ENCODE measurements around the gene FAM131C.

FAM131C gene

DNA sequence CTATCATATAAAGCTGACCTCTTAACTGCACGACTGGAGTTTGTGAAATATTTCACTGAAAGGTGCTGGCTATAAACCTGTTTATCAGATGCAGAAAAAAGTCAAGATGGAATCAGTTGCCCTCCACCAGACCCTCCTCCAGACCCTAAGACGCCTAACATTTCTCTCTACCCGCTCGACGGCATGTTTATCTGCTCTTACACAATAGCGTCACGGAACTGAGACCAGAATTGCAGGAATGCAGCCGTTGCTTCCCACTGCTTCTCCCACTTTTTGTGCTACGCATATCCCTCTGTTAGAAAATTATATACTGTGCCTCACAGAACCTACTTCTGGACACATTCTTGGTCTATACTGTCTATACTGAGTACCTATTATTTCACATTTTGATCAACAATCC lies 28.2 kb upstream of the FAM131C start:
- no peak for DNase-seq (ENCODE audit: low read depth in 3 of 3, low spot score in 1 of 3)

DNA sequence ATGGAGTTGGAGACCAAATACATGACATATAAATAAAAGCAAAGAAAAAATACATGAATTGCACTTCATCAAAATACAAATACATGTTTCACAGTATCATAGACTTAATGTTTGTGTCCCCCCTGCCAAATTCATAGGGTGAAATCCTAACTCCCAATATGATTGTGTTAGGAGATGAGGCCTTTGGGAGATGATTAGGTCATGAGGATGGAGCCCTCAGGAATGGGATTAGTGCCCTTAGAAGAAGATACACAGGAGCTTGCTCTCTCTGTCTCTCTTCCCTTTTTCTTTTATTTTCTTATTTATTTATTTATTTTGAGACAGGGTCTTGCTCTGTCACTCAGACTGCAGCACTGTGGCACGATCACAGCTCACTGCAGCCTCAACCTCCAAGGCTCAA lies 26.0 kb upstream of the FAM131C start:
- DNase-seq (ENCODE audit: low read depth in 3 of 3, low spot score in 1 of 3): no peak

DNA sequence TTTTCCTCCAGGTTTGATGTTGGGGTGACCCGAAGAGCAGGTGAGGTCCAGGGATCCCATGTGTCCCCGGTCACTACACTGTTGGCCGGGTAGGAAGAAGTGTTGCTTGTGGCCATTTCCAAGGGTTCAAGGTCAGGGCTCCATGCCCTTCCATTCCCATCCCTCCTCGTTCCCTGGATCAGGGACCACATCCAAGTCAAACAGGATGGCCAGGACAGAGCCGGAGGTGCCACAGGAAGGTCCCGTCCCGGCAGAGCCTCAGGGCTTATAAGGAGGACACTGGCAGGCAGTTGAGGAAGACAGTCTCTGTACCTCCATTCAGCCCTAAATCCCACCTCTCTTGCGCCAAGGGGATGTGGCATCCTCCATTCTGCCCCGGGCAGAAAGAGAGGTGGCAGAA lies 22.0 kb upstream of the FAM131C start:
- DNase-seq (ENCODE audit: low read depth in 3 of 3, low spot score in 1 of 3): no peak

DNA sequence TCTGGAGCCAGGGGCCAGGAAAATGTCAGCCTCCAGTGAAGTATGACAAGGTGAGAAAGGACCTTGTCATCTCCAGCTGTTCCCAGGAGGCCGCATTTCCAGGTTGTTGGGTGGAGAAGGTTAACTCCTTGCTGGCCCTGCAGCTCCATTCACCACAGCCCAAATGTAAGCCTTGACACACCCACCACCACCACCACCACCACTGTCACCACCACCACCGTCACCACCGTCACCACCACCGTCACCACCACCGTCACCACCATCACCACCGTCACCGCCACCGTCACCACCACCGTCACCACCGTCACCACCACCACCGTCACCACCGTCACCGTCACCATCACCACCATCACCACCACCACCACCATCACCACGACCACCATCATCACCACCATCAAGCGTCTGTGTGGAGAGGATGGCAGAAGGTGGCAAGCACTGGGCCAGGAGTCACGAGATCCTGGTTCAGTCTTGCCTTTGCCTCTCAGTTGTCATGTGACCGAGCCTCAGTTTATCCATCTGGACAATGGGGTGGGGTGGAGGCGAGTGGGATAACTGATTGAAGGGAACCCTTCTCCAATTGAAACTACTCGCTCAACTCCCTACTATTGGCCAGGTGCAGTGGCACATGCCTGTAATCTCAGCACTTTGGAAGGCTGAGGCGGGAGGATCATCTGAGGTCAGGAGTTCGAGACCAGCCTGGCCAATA lies 21.2 kb upstream of the FAM131C start:
- DNase-seq (ENCODE audit: low read depth in 3 of 3, low spot score in 1 of 3): no peak

DNA sequence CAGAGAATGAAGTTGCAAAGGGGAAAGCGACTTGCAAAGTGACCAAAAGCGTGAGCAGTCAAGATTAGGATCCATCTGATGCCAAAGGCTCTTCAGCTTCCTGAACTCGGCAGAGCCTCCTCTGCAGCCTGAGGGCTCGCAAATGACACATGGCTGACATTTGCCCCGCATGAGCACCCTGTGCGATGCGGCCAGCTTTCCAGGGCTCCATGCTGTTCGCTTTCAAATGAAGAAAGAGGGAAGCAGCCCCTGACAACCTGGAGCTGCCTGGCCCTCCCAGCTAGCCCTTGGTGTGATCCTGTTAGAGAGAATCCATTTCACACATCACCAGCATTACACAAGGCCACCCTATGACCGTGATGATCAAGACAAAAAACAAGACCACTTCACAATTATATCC lies 20.2 kb upstream of the FAM131C start:
- DNase-seq (ENCODE audit: low read depth in 3 of 3, low spot score in 1 of 3): no peak

DNA sequence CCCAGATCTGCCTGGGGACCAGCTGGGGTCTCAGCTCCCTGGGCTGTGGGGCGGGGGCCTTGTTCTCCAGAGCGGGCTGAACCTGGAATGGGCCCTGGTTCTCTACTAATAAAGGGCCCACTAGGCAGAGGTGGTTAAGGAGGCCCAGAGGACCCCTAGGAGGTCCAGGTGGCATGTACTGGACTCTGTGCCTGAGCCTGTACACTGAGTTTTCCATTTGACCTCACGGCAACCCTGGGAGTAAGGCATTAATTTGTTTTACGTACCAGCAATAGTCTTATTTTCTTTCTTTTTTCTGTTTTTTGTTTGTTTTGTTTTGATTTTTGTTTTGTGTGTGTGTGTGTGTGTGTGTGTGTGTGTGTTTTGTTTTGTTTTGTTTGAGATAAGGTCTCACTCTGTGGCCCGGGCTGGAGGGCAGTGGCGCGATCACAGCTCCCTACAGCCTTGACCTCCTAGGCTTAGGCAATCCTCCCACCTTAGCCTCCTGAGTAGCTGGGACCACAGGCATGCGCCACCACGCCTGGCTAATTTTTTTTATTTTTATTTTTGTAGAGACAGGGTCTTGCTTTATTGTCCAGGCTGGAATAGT lies 19.6 kb upstream of the FAM131C start:
- no peak for DNase-seq (ENCODE audit: low read depth in 3 of 3, low spot score in 1 of 3)

DNA sequence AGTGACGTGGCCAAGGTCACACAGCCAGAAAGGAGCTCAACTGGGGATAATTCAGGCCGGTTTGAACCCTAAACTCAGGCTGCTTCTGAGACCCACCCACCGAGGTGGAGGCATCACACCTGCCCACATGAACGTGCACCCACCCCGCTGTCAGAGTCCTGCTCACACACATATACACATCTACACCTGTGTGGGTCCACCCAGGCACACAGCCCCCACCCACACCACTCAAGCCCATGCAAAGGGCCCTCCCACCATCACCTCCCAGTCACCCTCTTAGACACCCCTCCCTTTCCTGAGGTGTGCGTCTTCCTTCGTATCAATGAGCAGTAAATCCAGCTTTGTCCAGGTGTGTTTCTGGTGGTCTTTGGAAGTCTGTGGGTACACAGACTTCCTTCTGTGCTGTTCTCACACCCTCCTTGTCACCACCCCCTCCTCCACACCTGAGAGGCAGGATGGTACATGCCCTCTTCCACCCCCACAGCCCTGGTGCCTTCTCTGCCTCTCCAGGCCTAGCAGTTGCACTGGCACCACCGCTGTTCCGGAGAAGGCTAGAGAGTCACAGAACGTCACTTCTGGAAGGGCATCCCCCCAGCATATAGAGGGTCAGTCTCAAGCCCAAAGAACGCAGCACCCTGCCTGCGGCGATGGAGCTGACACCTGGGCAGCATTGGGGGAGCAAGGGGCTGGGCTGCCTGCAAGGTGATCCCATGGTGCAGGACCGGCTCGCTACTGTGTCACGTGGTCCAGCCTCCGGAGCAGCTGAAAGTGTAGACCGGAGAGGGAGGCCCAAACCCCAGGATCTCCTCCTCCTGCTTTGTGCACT lies 18.9 kb upstream of the FAM131C start:
- no peak for DNase-seq (ENCODE audit: low read depth in 3 of 3, low spot score in 1 of 3)

DNA sequence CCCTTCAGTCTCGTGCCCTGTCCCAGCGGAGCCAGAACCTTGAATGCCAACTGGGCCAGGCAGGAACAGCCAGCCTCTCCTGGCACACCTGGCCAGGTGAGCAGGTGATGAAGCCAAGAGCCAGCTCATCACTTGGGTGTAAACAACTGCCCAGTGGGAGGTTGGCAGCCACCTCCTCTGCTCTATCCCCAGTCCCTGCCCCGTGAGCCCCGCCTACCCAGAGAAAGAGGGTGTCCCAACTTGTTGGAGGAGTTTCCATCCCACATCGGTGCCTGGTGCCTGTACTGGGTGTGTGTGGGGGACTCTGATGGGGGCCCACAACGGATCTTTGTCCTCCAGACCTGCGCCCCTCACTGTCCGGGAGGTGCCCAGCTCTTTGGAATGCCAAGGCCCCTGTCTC lies 17.8 kb upstream of the FAM131C start:
- DNase-seq (ENCODE audit: low read depth in 3 of 3, low spot score in 1 of 3): no peak

DNA sequence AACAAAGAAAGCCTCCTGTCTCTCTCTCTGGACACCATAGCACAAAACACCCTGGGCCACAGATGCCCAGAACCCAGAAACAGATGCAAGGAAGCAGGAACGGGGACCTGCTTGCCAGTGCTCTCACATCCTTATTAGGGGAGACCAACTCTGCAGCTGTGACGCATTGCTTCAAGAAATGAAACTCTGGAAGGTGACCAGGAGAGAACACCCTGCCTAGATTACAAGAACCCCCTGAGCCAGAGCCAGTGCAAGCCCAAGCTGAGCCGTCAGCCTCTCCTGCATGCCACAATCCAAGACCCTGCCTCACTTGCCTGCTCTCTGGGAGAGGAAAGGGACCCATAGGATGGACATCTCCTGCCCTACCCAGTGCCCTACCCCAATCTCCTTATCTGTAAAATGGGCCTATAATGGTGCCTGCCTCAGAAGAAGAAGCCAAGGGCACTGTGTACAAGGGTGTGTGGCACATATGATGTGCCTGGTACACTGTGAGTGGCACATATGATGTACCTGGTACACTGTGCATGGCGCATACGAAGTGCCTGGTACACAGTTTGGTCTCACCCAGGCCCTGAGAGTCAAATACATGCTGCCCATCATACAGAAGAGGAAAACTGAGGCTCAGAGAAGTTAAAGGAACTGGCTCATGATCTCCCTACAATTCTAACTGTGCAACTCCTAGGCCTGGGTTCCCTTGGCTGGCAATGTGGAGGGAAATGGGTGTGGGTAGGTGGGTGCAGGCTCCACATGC lies 16.8 kb upstream of the FAM131C start:
- no peak for DNase-seq (ENCODE audit: low read depth in 3 of 3, low spot score in 1 of 3)

DNA sequence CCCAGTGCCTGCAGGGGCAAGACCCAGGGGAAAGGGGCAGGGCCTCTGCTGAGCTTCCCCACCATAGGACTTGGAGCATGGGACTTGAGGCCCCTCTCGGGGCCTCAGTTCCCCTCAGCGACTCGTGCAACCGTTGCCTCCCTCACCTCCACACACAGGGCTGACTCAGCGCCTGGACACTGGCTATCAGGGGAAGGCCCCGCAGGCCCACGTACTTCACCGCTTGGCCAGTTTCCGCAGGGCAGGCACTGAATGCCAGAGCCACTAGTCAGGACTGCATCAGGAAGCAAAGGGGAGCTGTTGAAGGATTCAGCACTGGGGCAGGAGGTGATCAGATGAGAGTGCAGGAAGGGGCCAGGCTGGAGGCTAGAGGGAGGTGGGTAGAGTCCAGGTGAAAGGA lies 15.5 kb upstream of the FAM131C start:
- DNase-seq (ENCODE audit: low read depth in 3 of 3, low spot score in 1 of 3): no peak

DNA sequence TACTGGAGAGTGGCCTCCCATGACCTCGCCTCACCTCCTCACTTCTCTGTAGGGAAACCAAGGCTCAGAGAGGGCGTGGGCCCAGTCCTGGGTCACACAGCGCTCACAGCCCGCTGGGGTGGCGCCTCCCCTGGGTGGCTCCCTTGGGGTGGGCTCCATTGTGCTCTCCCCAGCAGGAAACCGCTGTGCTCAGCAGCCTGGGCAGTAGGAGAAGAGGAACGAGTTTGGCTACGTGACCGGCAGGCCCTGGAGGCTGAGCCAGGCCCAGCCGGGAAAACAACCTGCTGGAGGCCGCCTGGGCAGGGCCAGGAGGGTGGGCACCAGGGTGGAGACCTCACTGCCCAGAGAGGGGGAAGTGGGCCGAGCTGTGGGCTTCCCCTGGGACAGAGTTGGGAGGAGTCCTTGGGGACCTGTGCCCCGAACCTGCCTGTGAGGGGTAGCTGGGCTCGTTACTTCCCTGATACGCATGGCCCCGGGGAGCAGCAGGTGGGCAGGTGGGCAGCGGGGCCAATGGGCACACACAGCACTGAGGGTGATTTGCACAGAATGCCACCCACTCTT lies 15.0 kb upstream of the FAM131C start:
- no peak for DNase-seq (ENCODE audit: low read depth in 3 of 3, low spot score in 1 of 3)

DNA sequence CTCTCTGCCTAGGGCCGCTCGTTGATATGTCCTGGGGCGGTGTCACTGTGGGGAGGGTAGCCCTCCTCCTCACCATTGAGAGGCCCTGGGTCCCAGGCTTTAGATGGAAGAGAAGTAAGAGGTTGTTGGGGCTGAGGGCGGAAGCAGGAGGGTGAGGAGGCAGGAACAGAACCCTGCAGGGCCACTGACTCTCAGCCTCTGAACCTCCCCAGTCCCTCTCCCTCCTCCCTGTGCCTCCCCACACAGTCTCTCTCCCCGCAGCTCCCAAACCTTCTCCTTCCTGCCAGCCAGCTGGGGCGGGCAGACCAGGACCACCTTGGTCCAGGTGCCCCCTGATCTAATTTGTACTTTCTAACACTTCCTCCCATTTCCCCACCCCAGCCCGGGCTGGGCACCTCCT lies 14.3 kb upstream of the FAM131C start:
- no peak for DNase-seq (ENCODE audit: low read depth in 3 of 3, low spot score in 1 of 3)

DNA sequence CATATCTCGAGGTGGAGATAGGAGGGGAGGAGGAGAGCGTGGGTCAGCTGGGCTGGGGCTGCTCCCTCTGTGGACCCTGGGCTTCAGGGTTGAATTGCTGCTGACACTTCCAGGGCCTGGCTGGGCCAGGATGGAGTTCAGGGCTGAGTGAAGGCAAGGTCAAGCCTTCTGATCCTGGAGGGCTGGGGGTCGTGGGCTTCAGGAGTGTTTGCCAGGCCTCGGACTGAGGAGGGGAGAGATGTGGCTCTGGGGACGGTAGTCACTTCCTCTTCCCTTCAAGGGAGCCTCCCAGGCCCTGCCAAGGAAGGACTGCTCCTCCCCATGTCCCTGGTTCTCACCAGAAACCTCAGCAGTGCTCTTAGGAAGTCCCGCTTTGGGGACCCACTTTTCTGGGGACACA lies 12.1 kb upstream of the FAM131C start:
- no peak for DNase-seq (ENCODE audit: low read depth in 3 of 3, low spot score in 1 of 3)

DNA sequence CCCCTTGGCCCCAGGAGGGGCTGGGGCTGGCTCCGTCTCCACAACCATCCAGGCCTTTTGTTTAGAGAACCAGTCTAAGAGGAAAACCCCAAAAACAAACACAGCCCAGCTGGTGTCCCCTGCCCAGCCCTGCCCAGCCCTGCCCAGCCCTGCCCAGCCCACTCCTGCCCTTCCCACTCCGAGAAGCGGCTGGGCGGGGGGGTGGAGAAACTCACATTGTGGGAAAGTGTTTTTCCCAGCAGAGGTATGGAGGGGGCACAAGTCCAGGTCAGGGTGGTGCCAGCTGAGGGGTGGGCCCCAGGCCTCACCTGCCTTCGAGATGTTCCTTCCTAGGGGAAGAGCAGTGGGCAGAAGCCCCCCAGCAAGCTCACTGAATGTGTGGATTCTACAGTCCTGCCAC lies 10.0 kb upstream of the FAM131C start:
- no peak for DNase-seq (ENCODE audit: low read depth in 3 of 3, low spot score in 1 of 3)

DNA sequence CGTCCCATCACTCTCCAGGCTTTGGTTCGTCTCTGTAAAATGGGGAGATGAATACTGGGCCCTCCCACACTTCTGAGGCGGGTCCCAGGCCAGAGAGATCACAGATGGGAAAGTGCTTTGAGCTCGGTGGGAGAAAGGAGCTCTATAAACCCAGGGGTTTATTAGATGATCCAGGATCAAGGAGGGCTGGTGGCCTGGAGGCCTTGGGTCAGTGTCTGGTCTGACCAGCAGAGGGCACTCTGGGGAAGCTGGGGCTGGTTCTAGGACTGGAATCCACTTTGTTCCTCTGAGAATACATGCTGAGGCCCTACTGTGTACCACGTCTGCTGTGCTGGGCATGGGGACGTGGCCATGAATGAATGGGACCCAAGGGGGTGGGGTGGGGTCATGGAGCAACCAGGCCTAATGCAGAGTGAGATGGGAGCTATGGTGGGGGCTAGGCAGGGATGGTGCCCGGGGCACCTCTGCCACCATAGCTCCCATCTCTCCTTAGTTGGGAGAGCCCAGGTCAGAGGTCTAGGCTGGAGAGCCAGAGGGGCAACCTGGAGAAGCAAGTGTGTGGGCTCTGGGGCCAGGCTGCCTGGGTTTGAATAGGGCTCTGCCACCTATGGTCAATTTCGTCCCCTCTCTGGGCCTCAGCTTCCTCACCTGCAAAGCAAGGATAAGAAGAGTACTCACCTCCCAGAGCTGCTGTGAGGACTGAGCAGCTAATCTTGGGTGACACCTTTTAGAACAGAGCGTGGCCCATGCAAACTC lies 9.0 kb upstream of the FAM131C start:
- DNase-seq (ENCODE audit: low read depth in 3 of 3, low spot score in 1 of 3): peak in 2 of 3 donors; percentile 31 to 48

DNA sequence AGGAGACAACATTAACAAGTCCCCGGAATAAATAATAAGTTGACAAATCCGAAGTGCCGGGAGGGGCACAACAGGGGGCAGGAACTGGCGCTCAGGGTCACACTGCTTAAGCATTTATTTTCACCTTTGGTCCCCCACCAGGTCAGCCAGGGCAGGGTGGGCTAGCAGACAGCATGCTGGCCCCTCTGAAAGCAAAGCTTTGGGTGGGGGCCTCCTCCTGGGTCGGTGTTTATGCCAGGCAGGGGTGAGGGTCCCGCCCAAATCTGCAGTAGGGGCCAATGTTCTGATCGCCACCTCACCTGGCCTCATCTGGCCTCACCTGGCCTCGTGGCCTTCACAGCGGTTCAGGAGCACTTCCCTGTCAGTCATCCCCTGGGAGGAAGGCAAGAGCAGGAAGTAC lies 8.2 kb upstream of the FAM131C start:
- no peak for DNase-seq (ENCODE audit: low read depth in 3 of 3, low spot score in 1 of 3)

DNA sequence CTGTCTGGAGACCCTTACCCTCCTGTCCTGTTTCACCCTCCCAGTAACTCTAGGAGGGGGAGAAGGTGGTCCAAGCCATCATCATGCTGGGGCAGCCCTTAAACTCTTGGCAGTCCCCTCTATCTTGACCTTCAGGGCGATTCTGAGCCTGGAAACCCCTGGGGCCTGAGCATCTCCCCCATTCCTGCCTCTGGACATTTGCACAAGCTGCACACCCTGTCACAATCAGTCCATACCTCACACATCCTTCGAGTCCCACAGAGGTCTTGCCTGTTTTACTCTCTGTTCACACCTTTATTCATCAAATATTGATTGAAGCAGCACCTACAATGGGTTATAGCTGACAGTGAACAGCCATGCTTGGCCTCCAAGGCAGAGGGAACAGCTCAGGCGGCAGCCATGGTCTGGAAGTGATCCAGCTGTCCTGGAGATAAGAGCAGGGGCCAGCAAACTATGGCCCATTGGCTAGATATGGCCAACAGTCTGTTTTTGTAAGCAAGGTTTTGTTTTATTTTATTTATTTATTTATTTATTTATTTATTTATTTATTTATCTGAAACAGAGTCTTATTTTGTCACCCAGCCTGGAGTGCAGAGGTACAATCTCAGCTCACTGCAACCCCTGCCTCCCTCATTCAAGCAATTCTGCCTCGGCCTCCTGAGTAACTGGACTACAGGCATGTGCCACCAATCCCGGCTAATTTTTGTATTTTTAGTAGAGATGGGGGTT lies 7.1 kb upstream of the FAM131C start:
- DNase-seq (ENCODE audit: low read depth in 3 of 3, low spot score in 1 of 3): no peak

DNA sequence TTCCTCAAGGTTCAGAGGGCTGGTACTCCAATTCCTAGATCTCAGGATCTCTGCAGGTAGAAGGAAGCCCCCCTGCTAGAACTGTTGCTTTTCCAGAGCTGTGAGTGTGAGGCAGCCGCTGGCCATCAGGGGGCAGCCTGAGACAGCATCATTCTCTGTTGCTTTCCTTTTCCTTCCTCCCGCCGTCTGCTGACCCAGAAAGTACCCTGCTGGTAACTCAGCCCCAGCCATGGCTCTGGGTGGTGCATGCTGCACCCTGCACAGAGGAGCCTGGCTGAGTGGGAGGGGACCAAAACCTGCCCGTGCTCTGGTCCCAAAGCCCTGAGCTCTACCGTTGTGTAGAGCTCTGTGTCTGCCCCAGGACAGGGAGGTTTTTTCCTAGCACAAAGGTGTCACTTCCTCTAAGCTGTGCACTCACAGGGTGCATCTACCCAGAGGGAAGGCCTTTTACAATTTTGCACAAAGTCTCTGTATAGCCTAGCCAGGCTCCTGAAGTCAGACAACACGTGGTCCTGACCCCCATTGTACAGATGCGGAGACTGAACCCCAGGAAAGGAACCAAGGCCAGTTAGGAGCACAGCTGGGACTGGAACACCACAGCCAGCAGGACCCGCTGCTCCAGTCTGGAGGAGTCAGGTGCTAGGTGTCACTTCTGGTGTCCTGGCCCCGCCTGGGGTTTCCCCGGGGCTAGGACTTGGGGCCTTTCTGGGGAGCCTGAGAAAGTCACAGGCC lies 5.6 kb upstream of the FAM131C start:
- peak; percentile 19 to 62 (median 52) for DNase-seq (ENCODE audit: low read depth in 3 of 3, low spot score in 1 of 3)

All from stimulated activated CD4-positive, alpha-beta T cell treated with anti-CD3 and anti-CD28 coated beads, TNF-alpha, amount 100 ng/mL, for 1 hour (primary cell).